Right hindlimb (tissue), 1 donor: ENCODE data around the gene ATP6V0C.

Source experiments
- DNase-seq: peaks from one replicate; pipeline ENCODE4 v3.0.0-alpha.2; 2018

The ATP6V0C gene

DNA sequence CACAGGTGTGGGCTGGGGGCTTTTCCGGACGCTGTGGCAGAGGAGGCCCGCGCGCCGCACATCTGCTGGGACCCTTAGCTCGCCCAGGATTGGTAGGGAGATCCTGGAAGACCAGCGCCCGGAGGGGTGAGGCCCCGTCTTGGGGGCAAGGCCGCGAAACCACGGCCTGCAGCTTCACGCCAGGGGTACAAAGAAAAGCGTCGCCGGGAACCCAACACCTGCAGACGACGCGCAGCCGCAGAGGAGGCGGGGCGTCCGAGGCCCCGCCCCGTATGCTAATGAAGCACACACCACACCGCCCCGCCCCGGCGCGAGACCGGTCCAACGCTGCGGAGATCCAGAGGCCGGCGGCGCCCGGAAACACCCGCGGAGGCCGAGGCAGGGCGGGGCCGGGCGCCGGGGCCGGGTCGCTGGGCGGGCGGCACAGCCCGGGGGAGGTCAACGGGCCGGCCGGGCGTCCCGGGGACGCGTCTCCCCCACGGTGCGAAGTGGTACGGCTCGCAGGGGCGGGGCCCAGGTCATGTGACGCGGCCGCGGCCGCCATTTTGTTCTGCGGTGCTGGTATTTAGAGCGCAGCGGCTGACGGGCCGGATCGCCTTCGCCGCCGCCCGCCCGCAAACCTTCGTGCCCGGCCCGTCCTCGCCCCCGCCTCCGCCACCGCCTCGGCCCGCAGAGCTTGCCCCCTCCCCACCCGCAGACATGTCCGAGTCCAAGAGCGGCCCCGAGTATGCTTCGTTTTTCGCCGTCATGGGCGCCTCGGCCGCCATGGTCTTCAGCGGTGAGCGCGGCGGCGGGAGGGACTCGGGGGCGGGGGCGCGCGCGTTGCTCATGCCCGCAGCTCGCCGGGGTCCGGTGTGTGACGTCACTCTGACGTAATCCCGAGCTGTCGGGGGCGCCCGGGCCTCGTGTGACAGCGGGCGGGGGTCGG lies at the start of gene ATP6V0C:
Gene ATP6V0C (plus strand): TSS at position 548 of the 928 bp plus-strand sequence. CDS start 152 bp downstream, at position 700.
- DNase-seq: peak; percentile 93

DNA sequence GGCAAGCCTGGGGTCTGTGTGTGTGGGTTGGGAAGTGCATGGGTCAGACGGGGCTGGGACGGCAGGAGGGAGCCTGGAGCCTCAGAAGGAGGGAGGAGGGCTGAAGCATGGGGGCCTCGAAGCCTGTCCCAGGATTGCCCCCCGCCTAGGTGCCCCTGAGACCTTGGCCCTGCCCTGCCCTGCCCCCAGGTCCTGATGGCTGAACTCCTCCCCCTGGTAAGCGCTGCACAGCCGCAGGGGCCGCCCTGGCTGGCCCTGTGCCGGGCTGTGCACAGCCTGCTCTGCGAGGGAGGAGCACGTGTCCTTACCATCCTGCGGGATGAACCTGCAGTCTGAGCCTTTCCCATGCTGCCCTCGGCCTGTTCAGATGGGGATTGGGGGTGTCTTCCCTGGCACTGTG lies 49.4 kb upstream of the ATP6V0C start:
- no peak for DNase-seq

DNA sequence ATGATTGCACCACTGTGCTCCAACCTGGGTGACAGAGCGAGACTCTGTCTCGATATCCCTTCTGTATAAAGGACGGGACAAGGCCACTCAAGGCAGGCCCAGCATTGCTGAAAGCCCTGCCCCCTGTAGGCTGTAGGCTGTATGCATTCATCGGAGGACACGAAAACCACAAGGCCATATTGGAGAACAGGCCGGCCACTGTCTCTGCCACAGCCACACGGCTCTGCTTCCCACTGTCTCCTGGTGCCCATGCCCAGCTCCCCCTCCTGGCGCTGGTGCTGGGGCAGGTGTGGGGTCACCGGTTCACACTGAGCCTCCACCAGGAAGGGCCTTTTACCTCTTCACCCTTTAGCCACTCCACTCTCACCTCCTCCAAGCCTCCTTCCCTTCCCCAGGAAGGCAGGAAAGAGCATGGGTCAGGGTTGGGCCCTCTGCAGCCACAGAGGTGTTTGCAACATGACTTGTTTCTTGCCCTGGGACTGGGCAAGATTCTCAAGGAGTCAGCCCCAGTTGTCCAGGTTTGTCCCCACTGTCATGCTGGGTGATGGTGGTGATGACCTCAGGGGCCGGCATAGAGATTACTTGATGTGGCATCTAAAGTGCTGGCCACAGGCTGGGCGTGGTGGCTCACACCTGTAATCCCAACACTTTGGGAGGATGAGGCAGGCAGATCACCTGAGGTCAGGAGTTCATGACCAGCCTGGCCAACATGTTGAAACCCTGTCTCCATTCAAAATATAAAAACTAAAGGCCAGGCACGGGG lies 47.9 kb upstream of the ATP6V0C start:
- DNase-seq: no peak

DNA sequence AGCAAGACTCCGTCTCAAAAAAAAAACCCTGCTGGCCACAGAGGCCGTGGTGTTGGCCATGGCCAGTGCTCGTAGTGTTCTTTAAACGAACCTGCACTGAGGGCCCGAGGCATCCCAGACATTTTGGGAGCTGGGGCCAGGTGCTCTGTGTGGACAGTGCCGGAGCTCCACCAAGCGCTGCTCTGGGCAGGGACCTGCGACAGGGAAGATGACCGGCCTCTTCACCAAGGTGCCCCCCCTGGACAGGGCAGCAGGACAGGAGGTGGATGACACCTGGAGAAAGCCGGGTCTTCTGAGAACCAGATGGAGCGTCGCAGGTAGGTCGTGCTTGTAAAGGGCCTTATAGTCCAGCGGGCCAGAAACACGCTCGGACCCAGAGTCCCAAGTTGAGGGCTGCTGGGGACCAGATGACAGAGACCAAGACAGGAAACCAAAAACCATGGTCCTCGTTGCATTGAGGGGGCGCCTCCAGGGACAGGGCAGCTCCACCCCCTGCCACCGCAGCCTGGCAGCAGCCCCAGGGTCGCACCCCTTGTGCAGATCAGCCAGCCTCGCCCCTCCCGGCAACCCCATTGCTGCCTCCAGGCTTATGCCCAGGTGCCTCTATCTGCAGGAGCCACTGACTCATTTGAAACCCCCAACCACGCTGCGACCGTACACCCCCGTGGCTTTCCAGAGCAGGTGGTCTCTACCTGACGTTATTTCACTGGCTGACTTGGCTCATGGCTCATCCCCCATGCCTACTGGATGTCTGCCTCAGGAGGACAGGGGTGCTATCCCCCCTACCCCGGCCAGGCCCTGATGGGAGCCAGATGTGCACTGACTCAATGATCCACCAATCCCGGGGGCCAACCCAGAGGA lies 46.9 kb upstream of the ATP6V0C start:
- DNase-seq: no peak

DNA sequence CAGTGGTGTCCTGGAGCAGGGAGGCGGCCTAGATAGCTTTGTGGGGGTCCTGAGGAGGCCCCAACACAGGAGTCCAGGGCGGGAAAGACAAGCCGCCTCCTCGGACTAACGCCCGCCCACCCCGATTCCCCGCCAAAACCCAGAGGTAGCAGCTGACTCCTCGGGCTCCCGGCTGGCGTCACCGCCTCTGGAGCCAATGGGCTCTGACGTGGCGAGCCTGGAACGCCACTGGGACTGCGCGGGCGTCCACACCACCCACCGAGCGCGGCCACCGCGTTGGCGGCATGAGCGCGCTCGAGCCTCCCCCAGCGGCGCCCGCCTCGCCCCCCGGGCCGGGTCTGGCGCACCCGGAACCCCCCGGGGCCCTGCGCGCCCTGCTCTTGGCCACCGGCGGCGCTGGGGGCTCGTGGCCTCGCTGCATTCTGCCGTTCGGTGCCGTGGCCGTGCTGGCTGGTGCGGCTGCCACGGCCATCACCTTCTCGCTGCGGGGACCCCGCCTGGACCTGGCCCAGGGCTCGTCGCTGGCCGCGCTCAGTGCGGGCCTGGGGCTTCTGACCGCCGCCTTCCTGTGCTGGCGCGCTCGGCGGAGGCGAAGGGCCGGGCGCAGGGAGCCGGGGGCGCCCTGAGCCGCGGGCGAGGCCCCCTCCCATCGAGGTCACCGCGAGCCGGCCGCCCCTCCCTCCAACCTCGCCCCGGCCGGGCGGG lies 46.1 kb upstream of the ATP6V0C start:
- DNase-seq: peak; percentile 92

DNA sequence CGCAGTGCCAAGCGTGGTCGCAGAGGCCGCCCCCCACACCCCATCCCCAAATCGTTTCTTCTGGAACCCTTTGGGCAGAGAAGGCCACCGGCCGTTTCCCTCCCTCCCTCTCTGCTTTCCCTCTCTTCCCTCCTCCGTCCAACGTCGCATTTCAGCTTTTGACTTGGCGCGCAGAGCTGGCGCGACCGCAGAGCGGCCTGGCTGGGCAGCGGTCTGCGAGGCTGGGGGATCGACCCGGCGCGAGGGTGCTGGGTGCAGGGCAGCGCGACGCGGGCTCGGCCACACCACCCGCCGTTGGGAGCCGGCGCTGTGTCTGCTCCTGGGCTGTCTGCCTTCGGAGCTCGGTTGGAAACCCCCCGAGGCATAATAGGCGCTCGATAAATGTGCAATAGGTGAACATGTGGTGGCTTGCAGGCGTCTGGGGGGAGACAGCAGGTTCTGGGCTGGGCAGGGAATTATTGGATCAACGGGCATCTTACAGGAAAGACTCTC lies 45.5 kb upstream of the ATP6V0C start:
- DNase-seq: peak; percentile 71

DNA sequence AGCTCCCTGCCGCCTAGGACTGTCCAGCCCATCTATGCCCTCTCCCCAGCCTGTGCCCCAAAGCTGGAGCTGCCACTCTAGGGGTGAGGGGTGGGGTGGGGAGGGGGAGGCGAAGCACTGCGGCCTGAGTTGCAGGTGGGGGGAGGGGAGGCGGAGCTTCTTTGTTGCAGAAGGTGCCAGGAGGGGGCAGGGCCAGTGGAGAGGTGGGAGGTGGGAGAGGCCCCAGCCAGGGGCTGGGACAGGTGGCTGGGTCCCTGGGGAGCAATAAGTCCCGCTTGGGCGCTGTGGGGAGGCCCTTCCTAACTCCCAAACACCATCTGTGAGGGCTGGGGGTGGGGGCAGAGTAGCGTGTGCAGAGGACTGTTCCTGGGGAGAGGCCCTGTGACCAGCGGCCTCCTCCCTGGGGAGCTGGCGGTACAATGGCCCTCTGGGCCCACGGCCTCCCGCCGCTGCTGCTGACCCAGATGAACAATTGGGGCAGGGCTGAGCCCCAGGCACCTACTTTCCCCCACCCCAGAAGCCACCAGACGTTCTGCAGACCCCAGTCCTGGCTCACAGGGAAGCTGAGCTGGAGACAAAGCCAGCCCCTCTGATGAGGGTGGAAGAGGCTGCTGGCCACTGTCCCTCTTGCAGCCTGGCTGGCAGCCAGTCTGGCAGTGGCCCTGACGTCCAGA lies 44.9 kb upstream of the ATP6V0C start:
- DNase-seq: peak; percentile 59

DNA sequence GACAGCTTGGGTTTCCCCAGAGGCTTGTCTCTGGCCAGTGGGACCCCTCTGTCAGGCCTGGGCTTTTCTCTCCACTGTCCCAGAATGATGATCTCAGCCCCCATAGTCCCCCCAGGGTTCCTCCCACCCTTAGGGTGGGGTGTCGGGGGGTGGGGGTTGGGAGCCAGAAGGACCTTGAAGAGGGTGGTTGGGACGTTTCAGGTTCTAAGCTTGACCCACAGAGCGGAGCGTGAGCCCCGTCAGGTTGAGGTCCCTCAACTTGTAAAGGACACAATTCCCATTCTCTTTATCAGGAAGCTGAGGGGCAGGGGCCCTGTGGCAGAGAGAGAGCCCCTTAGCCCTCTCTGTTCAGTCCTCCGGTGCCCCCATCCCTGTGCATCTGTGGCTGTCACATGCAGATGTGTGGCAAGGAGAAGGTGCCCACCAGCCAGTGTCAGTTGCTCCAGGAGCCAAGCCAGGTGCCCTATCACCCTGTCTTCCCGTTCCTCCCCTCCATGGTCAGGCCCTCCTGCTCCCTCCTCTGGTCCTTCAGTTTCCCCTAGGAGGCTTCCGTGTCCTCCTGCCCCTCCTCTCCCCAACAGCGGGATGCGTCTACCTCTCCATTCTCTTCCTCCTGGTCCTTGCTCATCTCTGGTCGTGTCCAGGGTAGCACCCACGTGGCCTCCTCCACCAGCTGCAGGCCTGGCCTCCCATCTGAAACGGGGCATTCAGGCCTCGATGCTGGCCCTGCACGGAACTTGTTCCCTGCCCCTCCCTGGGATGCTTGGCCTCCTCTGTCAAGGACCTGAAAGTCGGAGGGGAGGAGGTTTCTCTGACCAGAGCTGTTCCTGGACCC lies 44.1 kb upstream of the ATP6V0C start:
- DNase-seq: no peak

DNA sequence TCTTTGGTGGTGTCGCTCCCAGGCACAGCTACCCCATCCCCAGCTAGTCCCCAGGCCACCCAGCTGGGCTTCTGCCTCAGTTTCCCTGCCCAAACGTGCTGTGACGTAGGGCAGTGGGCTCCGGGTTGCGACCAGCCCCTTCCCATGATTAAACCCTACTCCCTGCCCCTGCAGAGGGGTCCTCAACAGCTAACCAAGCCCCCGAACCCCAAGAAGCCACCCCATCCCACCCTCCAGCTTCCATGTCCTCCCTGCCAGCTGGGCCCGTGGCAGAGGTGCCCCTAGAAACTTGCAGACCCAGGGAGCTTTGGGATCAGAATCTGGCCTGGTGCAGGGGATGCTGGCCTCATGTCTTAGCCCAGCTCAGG lies 43.5 kb upstream of the ATP6V0C start:
- DNase-seq: no peak

DNA sequence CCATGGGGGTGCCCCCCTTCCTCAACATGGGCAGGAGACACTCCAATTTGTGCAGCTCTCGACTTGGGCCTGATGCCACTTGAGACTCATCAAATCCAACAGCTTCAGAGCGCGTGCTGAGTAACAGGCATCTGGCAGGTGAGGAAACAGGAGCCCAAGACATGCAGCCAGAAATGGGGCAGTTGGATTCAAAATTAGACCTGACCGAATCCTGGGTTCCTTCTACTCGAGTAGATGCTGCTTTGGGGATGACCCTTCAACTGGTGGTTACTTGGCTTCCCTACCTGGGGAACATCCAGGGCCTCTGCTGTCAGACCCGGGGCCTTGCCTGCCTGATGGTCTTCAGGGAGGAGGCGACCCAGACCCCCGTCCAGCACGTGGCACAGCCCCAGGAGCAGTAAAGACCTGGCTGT lies 43.1 kb upstream of the ATP6V0C start:
- DNase-seq: no peak

DNA sequence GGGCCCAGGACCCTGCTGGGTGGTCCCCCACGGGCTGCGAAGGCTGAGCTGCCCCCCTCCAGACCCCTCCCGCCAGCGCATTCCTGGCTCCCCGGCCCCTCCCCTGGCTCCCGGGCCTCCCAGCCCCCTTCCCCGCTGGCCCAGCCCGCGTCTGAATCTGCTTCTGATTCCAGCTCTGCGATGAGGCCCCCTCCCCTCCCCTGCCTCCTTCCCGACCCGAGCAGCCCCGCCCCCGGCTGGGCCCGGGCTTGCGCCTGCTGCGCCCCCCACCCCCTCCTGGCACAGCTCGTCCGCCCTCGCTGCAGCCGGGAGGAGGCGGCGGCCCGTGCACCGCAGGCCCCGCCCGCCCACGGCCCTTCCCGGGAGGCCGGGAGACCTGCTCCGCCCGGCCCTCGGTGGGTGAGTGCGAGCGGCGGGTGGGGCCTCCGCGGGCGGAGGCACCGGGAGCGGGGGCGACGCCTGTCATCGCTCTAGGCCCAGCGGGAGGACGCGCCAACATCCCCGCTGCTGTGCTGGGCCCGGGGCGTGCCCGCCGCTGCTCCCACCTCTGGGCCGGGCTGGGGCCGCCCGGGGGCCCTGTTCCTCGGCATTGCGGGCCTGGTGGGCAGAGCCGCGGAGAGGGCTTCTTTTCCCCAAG lies 42.6 kb upstream of the ATP6V0C start, which contains the start of gene NTN3:
Gene NTN3 (plus strand): TSS at position 282 of the 637 bp plus-strand sequence. CDS start 405 bp downstream, outside the sequence.
- peak; percentile 89 for DNase-seq

DNA sequence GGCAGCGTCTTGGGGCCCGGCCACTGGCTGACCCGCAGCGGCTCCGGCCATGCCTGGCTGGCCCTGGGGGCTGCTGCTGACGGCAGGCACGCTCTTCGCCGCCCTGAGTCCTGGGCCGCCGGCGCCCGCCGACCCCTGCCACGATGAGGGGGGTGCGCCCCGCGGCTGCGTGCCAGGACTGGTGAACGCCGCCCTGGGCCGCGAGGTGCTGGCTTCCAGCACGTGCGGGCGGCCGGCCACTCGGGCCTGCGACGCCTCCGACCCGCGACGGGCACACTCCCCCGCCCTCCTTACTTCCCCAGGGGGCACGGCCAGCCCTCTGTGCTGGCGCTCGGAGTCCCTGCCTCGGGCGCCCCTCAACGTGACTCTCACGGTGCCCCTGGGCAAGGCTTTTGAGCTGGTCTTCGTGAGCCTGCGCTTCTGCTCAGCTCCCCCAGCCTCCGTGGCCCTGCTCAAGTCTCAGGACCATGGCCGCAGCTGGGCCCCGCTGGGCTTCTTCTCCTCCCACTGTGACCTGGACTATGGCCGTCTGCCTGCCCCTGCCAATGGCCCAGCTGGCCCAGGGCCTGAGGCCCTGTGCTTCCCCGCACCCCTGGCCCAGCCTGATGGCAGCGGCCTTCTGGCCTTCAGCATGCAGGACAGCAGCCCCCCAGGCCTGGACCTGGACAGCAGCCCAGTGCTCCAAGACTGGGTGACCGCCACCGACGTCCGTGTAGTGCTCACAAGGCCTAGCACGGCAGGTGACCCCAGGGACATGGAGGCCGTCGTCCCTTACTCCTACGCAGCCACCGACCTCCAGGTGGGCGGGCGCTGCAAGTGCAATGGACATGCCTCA lies 41.9 kb upstream of the ATP6V0C start:
- no peak for DNase-seq

DNA sequence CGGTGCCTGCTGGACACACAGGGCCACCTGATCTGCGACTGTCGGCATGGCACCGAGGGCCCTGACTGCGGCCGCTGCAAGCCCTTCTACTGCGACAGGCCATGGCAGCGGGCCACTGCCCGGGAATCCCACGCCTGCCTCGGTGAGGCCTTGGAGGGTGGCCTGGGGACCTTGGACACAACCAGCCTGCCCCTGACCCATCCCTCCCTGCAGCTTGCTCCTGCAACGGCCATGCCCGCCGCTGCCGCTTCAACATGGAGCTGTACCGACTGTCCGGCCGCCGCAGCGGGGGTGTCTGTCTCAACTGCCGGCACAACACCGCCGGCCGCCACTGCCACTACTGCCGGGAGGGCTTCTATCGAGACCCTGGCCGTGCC lies 41.3 kb upstream of the ATP6V0C start:
- no peak for DNase-seq

DNA sequence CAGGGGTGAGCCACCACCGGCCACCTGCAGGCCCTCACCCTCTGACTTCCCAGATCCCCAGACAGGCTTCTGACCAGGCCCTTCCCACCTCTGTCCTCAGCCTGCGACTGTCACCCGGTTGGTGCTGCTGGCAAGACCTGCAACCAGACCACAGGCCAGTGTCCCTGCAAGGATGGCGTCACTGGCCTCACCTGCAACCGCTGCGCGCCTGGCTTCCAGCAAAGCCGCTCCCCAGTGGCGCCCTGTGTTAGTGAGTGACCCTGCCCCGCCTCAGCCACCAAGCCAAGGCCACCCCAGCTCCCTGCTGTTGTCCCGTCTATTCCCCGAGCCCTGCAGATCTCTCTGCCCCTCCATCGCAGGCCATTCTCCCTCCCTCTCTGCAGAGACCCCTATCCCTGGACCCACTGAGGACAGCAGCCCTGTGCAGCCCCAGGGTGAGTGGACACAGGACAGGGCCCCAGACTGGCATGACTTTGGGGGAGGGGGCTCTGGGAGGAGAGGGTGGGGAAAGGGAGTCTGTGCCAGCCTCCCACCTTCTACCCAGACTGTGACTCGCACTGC lies 40.8 kb upstream of the ATP6V0C start:
- no peak for DNase-seq

DNA sequence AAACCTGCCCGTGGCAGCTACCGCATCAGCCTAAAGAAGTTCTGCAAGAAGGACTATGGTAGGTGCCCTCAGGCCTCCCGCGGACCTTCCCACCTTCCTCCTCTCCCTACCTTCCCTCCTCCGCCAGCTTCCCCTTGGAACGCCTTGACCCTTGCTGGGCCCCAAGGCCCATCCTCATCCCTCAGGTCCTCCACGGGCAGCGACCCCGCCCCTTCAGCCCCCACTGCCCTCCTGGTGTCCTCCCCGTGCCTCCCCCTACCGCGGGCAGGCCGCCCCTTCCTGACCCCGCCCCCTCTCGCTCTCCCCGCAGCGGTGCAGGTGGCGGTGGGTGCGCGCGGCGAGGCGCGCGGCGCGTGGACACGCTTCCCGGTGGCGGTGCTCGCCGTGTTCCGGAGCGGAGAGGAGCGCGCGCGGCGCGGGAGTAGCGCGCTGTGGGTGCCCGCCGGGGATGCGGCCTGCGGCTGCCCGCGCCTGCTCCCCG lies 40.3 kb upstream of the ATP6V0C start:
- no peak for DNase-seq

DNA sequence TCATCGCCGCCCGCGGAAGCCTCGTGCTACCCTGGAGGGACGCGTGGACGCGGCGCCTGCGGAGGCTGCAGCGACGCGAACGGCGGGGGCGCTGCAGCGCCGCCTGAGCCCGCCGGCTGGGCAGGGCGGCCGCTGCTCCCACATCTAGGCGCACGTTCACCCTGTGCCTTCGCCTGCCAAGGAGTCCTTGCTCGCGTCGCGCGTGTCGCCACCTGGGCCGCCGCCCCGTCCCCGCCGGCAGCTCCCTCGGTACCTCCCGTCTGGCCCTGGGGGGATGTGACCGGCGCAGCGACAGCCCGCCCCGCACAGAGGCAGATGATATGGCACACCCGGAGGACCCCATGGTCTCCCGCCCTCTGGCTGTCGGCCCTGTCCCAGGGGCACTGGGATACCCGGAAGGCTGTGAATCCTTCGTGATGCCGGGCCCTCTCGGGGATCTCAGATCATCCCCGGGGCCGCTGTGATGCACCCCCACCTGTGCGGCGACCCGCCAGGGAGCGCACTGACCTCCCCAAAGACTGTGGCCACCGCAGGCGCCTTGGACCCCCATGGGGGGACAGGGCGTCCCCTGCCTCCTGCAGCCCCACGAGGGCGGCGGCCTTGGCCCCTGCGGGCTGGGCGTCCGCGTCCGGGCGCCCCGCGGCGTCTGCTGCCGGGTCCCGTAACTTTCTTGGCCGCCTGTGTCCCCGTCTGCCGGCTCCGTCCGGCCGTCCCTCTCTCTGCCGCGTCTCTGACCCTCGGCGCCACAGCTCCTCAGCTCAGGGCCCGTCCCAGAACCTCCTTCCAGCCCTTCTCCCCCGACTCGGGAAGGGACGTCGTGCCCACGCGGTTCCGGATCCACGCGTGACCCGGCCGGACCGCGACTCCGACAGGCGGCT lies 39.5 kb upstream of the ATP6V0C start:
- DNase-seq: peak; percentile 55

DNA sequence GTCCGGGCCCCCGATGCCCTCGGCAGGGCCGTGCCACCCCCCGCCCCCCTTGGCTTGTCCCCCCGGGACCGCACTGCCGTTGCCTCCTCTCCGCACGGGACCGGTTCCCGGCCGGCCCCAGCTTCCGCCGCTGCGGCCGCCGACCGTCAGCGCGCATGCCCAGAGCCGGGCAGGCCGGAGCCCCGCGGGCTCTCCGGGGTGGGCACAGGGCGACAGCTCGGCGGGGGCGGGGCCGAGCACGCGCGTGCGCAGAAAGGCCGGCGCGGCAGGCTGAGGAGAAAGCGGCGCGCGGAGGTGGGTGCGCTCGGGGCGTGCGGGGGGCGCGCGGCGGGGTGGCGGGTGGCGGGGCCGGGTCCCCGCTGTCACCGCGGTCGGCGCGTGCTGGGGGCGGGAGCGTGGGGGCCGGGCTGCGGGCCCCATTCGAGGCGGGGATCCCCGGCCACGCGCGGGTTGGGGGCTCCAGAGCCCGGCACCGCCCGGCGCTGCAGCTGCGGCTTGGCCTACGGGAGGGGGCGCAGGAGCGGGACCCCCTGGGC lies 38.8 kb upstream of the ATP6V0C start, which contains the start of gene TBC1D24:
Gene TBC1D24 (plus strand): TSS at position 251 of the 536 bp plus-strand sequence. CDS start 21,022 bp downstream, outside the sequence.
- DNase-seq: peak; percentile 93
